HG03378 (cell line): Measurements from ENCODE around the gene UNK.
"Not testable (repeated sequence)": the region's sequence is repeated elsewhere in the genome, so short reads cannot be mapped to it uniquely, and the experiment has no call there.

Experiments
- ATAC-seq: cut with Tn5 transposase; IDR thresholded peaks from one replicate; pipeline ENCODE4 v1.9.1; 2021; ENCODE audit warnings: mild to moderate bottlenecking, moderate library complexity; ENCODE audit not compliant: unreplicated experiment

The UNK gene

DNA sequence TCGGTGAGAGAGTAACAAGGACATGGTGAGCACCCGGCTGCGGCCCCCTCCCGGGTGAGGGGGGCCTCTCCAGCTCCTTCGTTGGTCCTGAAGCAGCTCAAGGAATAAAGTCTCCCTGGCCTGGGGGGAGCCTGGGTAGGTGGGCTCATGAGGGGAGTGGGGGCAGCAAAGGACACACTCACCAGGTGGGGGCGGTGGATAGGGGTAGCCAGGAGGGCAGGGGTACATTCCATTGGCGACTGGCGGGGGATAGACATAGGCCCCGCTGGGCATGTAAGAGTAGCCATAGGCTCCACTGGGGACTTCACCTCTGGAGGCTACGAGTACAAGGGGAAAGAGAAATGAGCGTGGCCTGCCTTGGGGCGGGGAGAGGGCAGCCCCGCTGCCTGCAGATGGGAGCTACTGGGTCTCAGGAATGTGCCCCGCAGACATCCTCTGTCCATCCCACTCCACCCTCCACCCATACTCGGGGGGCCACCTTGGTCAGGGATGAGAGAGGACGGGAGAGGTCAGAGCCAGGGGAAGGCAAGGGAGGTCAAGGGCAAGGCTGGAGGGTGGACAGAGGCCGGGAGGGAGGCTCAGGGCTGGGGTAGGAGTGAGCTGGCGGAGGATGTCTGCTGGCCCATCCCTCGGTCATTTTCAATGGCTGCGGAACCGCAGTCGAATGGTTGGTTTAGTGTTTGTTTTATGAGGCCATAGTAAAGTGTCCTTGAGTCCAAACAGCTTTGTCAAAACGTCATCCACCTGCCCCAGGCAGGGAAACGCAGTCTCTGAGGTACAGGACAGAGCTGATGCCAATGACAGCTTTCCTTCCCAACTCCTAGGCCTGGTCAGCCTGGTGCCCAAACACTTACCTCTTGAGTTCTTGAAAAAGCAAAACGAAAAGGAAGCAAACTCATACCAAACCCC is 63.3 kb downstream of the UNK start:
- ATAC-seq, result no peak

DNA sequence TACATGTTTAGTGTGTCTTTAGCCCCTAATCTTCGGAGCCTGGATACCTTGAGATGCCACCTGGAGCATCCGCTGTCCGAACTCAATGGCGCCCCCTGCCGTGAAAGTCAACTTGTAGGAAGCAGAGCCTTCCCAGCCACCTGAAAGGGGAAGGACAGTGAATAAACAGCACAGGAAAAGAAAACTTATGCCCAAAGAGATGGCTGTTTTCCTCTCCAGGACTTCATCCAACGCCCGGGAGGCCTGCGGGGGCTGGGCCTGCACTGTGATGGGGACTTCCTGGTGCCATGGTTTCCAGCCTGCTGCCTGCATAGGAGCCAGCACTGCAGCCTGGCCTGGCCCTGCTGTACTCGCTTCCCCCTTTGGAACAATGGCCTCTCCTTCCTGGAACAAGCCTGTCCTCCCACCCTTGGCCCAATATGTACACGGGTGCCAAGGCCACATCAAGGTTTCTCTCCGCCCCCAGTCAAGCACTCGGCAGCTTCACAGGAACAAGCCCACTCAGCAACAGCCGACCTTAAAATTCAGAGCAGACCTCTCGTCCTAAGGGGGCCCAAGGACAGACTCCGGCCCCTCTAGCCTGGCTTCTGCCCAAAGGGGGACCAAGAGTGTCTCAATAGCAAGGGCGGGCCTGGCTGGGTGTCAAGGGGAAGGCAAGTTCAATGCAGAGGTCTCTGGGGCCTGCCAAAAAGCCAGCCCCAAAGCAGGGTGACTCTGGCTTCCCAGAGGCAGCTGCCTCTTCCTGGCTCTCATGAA is 64.1 kb downstream of the UNK start:
- ATAC-seq, result no peak

DNA sequence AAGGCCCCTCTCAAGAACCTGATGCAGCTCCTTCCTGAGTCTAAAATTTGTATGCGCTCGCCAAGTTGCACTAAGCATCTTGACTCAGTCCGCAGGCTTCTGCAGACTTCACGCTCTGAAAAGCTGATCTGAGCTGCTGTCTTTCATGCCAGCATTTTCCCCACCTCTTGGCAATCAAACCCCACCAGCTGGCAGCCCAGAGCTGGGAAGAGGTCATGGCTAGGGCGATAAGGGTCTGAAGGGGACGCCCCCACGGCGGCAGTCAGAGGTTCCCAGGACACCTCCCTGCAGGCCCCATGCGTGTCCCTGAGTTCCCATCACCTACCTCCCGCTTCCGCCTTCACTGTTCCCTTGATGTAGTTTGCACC is 64.7 kb downstream of the UNK start:
- ATAC-seq, result no peak

DNA sequence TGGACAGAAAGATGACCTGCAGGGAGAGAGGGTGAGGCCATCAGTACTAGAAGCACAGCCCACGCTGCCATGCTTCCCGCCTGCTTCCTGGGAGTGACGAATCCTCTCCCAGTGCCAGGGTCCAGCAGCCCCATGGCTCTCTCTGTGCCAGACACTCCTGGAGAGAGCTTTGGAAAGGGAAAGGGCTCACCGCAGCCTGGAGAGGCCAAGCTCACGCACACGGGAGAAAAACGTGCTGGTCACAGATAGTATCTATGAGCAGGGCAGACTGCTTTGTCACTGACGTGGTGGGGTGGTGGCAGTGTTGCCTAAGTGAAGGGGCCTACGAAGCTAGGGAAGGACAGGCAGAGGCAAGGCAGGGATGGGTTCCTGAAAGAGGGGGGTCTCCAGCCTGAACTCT is 65.1 kb downstream of the UNK start:
- no peak for ATAC-seq

DNA sequence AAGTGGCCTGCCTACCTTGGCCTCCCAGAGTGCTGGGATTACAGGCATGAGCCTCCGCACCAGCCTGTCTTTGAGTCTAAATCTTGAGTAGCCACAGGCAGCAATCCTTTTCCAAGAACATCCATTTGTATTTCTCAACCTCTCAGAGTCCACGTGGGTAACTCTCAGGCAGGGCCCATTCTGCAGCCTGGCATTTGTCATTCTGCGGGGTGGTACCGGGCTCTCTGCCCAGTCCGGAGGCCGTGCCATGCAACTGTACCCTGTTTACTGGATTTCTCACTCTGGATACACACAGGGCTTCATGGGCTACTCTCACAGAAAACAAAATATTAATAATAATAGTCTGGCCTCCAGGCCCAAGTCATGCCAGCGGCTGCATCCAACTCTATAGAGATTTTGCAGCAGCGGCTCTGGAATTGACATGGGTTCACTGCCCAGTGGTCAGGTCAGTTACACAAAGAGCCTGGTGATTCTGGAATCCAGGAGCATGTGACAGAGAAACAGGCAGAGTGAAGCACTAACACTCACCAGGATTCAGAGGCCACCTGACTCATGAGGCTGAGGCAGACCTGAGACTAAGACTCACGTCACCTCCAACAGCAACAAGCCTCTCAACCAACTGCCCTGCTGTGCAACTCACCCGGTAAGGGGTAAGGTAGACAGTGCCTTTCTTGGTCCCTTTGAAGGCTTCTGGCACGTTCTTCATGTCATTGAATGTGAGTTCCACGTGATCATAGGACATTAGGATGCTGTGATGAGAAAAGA is 66.5 kb downstream of the UNK start:
- no peak for ATAC-seq

DNA sequence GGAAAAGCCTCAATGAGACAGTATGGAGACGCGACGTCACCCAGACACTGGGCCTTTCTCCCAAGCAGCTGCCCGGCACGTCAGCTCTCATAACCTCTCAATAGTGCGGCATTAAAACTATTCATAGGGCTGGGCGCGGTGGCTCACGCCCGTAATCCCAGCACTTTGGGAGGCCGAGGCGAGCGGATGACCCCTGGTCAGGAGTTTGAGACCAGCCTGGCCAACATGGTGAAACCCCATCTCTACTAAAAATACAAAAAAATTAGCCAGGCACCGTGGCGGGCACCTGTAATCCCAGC is 67.0 kb downstream of the UNK start:
- not testable (repeated sequence) for ATAC-seq

DNA sequence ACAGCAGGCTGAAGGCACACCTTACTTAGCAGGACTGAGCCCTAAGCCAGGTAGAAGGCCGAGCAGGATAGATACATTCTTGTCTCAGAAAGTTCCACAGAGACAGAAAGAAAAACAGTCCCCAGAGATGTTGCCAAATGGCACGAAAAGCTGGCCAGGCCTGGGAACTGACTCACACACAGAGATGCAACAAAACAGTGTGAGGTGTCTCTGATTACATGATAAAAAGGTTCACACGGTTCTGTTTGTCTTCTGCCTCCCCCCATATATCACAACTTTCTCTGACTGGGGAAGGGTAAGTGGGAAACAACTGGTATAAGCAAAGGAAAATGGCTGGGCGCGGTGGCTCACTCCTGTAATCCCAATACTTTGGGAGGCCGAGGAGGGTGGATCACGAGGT is 68.8 kb downstream of the UNK start:
- ATAC-seq, result no peak

DNA sequence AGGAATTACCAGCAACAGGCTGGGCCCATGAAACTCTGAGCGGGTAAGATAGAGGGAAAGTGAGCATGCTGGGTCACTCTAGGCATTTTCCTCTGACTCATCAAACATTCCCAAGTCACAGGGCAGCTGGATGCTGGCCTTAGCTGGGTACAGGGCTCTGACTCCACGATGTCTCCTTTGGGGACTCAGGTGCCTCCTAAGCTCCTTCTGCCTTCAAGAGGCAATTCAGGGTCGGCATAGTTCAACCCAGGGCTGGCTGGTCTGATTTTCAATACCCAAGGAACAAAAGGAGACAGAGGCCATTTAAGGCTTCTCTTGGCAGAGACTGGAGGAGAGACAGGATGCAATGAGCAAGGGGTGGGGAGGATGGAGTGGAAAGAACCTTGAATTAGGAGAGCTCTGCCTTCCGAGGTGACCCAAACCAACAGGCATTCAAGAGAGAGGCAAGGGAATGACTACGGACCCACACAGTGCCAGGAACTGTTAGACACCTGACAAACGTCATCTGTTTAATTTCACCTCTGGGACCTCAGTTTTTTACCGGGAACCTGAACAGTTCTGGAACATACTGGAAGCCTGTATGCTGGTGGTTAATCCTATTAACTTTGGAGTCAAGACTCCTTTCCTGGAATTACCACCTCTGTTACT is 69.6 kb downstream of the UNK start:
- no peak for ATAC-seq

DNA sequence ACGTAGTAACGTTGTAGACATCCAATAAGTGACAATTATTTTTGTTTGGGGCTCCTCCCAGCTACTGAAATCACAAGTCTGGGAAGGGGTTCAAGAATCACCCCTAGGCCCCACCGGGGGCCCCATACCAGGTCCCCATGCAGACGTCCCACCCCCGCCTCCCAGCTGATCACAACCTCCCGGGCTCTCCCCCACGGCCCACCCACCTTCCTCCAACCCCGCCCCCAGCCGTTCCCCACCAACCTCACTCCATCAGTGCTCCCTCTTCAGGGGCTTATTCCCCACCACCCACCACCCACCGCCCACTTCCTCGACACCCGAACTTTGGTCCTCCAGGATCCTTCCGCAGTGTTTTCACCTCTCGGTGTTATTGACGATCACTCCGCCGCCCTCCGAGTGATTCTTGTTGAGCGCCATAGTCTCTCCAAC is 70.3 kb downstream of the UNK start:
- ATAC-seq, result no peak

DNA sequence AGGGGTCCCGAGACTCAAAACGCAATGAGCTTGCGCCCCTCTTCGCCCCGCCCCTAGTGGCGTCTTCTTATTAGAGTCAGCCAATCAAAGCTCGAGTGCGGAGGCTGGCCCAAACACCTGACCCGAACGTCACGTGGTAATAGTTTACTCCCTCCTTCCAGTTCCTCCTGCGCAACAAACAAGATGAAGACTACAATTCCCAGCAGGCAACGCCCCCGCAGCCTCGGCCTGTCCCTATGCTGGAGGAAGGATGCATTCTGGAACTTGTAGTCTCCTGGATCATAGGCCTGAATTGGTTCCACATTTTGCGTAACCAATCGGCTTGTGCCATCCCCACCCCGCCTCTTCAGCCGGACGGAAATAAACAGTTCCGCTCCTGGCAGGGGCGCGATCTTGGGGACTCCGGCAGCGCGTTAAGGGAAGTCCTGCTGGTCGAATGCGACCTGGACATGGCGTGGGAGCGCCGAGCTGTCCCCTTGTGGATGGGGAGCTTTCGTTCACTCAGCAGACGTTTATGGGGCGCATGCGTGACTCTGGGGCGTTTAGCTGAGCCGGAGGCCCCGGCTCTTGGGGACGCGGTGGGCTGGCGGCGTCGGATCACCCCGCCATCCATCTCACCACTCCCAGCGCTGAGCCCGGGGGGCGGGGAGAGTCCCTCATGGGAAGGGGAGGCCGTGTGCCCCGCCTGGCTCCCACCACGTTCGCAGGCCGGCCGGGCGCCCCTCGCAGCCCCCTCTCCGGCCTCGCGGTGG is 70.9 kb downstream of the UNK start, which contains the start of gene WBP2:
Gene WBP2, minus strand, starts transcription at position 26 of the 752 bp plus-strand sequence. CDS start 38 bp downstream, outside the sequence.
- ATAC-seq, result peak; percentile 88

DNA sequence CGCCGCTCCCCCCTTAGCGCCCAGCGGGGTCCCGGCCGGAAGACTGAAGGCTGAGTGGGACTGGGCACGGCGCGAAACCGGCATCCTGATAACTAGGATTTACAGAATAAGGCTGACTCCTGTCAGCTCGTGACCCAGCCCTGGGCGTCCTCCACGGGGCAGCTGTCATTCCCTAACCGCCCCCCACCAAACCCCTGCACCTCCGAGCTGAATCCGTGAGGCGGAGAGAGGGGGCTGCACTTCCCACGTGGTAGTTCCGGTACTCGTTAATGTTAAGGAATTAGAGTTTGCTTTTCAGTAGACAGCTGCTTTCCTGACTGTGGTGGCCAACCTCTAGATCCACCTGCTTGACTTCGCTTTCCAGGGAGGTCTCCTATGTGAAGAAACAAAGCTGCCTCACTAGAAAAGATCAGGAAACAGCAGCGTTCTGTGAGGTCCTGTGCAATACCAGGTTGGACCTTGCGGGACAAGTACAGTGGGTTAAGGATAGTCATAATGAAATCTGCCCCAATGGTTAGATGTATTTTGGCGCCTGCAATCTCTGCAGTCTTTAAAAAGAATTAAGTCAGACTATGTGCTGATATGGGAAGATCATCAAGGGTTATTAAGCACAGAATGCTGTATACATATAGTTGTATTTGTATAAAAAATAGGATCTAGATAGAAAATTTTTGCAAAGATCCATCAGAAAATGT is 71.6 kb downstream of the UNK start:
- ATAC-seq, result peak; percentile 14

DNA sequence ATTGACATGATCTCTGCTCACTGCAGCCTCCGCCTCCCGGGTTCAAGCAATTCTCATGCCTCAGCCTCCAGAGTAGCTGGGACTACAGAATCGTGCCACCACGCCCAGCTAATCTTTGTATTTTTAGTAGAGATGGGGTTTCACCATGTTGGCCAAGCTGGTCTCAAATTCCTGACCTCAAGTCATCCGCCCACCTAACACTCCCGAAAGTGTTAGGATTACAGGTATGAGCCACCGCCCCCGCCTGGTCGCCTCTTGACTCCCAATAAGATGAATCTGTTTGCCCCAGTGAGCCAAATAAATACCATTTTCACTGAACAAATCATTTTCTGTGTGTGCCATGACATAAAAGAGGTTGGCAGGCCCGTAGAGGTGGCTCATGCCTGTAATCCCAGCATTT is 74.8 kb downstream of the UNK start:
- not testable (repeated sequence) for ATAC-seq

DNA sequence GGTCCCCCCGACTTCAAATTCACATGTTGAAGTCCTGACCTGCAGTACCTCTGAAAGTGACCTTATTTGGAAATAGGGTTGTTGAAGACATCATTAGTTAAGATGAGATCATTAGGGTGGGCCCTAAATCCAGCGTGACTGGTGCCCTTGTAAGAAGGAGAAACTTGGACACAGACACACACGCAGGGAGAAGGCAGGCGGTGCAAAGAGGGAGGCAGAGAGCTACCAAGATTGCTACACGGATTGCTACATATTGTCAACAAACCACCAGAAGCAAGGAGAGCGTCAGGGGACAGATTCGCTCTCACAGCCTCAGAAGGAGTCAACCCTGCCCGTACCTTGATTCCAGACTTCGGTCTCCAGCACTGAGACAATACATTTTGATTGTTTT is 77.3 kb downstream of the UNK start:
- no peak for ATAC-seq

DNA sequence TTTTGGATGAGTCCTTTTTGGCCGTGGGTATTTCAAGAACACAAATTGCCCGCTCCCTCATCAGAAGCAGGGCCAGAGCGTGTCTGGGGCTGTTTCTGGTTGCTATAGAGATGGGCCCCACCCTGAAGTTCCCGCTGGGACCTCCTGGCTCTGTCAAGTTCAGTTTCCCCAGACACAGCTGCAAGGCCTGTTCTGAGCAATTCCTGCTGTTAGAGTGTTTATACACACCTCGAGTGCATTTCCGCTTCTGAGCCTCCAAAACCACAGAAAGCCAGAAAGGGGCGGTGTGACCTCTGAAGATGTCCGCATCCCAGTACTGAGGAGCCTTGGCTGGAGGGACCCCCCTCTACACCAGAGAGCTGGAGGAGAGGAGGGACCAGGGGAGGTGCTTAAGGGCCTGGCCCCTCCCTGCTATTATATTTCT is 79.9 kb downstream of the UNK start:
- ATAC-seq, result peak; percentile 79

DNA sequence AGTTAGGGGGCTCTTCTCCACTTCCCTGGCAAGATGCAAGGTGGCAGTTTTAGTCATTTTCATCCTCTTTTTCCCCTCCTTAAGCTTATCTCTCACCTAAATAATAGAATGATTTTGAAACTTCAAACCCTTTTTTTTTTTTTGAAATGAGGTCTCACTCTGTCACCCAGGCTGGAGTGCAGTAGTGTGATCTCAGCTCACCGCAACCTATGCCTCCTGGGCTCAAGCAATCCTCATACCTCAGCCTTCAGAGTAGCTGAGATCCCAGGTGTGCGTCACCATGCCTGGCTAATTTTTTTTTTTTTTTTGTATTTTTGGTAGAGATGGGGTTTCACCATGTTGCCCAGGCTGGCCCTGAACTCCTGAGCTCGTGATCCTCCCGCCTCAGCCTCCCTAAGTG is 80.3 kb downstream of the UNK start:
- ATAC-seq, result not testable (repeated sequence)

DNA sequence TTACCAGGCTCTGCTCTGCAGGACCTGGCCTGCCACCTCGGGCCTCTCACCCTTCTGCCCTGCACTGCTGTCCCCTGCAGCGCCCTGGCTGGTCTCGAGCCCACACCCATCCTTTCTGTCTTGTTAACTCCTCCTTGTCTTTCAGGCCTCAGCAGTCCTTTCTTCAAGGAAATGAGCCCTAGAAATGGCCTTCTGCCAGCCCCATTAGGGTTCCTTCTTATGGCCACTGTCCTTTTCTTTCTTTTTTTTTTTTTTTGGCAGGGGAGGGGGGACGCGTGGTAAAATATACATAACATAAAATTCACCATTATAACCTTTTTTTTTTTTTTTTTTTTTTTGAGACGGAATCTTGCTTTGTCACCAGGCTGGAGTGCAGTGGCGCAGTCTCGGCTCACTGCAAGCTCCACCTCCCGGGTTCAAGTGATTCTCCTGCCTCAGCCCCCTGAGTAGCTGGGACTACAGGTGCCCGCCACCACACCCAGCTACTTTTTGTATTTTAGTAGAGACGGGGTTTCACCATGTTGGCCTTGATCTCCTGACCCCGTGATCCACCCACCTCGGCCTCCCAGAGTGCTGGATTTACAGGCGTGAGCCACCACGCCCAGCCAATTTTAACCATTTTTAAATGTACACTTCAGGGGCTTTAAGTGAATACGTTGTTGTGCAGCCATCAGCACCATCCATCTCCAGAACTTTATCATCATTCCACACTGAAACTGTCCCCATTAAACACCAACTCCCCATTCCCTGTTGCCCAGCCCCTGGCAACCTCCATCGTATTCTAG is 81.0 kb downstream of the UNK start:
- ATAC-seq, result not testable (repeated sequence)

DNA sequence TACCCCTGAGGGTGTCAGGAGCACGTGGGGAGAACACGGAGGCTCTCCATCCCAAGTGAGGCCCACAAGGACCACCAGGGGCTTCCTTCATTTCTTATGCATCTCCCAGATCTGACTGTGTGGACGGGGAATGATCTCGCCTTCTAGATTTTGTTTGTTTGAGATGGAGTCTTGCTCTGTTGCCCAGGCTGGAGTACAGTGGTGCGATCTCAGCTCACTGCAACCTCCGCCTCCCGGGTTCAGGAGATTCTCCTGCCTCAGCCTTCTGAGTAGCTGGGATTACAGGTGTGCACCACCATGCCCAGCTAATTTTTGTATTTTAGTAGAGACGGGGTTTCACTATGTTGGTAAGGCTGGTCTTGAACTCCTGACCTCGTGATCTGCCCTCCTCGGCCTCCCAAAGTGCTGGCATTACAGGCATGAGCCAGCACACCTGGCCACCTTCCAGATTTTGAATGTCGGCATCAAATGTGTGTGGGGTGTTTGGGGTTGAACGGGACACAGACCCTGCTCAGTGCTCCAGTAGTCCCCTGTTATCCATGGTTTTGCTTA is 84.2 kb downstream of the UNK start:
- ATAC-seq, result not testable (repeated sequence)

DNA sequence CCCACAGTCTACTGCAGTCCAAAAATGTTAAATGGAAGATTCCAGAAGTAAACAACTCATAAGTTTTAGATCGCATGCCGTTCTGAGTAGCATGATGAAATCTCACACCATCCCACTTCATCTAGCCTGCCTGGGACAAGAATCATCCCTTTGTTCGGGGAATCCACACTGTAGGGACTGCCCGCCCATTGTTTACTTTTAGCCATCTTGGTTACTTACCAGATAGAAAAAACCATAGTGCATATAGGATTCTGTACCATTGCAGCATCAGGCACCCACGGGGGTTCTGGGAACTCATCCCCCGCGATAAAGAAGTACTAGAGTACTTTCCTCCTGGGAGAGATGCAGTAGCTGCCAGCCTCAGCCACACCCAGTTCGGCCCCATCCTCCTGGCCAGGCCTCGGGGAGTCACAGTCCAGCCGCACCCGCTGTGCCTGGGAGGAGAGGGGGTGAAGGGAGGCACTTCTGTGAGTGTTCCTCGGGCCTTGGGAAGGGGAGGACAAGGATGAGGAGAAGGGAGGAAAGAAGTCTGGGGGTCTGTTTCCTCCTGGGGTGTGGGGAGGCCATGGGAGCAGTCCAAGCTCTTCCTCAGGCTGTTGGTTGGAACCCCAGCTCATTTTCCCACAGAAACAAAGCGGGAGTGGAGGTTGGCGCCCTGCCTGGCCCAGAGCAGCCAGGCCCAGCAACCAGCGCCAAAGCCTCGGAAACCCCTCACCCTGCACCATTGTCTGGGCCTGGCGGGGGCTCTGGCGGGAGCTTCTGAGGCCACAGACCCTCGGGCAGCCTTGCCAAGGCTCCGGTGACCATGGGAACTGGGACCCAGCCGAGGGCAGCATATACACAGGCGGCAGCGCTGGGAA is 84.9 kb downstream of the UNK start:
- no peak for ATAC-seq
